K562 treated with DMSO at 1 percent for 12 hours (cell line): ENCODE data around the gene RCOR1. TPM values are rescaled to one million over a fixed set of nuclear protein-coding genes. Genes with fewer than 3 reads are reported as not detected.

ENCODE experiments used
- total RNA-seq: library from RNA; unstranded; fragments of 300-600 nt; gene quantifications from 2 replicates; pipeline ENCODE4 v1.2.3, GENCODE V29; 2022; ENCODE audit not compliant: insufficient read depth

Gene RCOR1
- 6.8 and 25.1 TPM in 2 replicates for total RNA-seq

GRCh38 chr14:102591944-102592762 lies at the start of gene RCOR1:
Gene RCOR1, plus strand, starts transcription at chr14:102592649. Its CDS starts 238 bp downstream, at chr14:102592887.

DNA sequence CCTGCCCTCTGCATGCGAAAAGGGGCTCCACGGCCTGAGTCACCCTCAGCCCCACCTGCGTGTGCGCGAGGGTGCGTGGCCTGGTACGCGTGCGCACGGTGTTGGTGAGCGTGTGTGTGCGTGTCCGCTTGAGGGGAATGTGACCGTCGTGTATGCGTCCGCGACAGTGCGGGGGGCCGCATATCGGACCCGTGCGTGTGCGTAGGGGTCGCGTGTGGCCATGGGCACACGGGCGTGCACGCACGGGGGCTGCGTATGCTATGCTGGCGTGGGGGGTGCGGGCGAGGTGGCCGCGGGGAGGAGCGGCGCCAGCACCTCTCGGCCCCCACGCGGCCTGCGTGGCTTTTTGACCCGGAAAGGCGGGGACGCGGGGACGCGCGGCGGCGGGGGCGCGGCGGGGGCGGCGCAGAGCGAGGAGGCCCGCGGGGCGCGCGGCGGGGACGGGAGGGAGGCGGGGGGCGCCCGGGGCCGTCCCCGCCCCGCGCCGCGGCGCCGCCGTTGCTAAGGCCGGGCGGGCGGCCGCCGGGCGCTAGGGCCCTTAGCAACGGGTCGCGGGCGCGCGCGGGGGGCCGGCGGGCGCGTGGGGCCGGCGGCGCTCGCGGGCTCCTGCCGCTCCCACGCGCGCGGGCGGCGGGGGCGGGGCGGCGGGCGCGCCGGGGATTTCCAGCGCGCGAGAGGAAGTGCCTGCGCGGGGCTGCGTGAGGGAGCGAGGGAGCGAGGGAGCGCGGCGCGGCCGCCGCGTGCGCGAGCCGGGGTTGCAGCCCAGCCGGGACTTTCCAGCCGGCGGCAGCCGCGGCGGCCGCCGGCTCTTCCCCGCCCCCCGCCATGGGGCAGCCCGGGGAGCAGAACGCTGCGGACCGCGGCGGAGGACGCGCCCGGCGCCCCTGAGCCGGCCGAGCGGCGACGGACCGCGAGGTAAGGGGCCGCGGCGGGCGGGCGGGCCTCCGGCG lies 184.6 kb downstream of the RCOR1 start, which contains the start of gene TRAF3:
TSS of gene TRAF3 (plus strand) at position 689 of the 950 bp plus-strand sequence. CDS start 92,753 bp downstream, outside the sequence.

Other genes starting within 250 kb of the RCOR1 start
- 42.9 and 43.3 TPM in 2 replicates for gene CINP, start 229.8 kb upstream of the RCOR1 start, total RNA-seq
- 1.7 and 5.6 TPM in 2 replicates for gene TECPR2, start 229.7 kb upstream of the RCOR1 start, total RNA-seq
- gene ANKRD9, start 82.9 kb upstream of the RCOR1 start, total RNA-seq: 53.1 and 72.9 TPM in 2 replicates
- gene TRAF3, start 184.8 kb downstream of the RCOR1 start, total RNA-seq: 4.1 and 11.1 TPM in 2 replicates